Coronary artery (tissue), 2 donors: ENCODE results near the gene KCNJ12.

Experiments
- DNase-seq: peaks from one replicate; pipeline ENCODE4 v3.0.0-alpha.2; 2017; ENCODE audit warnings: low spot score
- H3K27ac ChIP-seq, 2 donors: fragments of 200-600 bp; sonication (generic); one replicate each; pipeline ENCODE4 v1.5.1; 2016 to 2019
- H3K4me3 ChIP-seq: fragments of 200-600 bp; sonication (generic); 2 replicates; pipeline ENCODE4 v1.5.1; 2016; ENCODE audit warnings: mild to moderate bottlenecking, moderate library complexity
- CTCF ChIP-seq: fragments of 200-600 bp; sonication (generic); IDR thresholded peaks from one replicate; pipeline ENCODE4 v1.5.1; 2019; ENCODE audit warnings: antibody characterized with exemption

Gene KCNJ12

GRCh38 chr17:21372256-21372954, 3.8 kb upstream of the KCNJ12 start:
- Histone ChIP-seq H3K27ac (no peak overlapping the region), H3K4me3 (no peak overlapping the region)
- no peak for DNase-seq
- TF ChIP-seq CTCF = no peak

DNA sequence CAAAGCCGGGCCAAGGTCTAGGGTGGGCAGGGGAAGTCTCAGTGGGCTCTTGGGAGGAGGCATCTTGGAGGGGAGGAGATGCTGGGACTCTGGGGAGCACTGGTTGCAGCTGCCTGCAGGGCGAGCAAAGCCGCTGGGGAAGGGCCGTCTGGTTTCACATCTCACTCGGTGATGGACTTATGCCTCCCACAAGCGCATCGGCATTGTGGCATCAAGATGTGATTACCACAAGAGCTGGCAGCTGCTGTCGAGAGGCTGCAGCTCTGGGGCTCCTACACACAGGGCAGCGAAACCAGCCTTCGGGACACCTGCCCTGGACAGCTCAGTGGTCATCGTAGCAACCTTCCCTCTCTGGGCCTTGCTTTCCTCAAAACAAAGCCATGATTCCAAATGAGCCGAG, 3.1 kb upstream of the KCNJ12 start:
- no peak for TF ChIP-seq CTCF
- DNase-seq = no peak

GRCh38 chr17:21373696-21374440, 2.3 kb upstream of the KCNJ12 start:
- Histone ChIP-seq H3K4me3 (no peak overlapping the region), H3K27ac (no peak overlapping the region)
- DNase-seq = no peak
- TF ChIP-seq CTCF = no peak

More for the DNA sequence above, 3.1 kb upstream of the KCNJ12 start:
- H3K4me3 ChIP-seq = no peak overlapping the region
- H3K27ac ChIP-seq = no peak overlapping the region

DNA sequence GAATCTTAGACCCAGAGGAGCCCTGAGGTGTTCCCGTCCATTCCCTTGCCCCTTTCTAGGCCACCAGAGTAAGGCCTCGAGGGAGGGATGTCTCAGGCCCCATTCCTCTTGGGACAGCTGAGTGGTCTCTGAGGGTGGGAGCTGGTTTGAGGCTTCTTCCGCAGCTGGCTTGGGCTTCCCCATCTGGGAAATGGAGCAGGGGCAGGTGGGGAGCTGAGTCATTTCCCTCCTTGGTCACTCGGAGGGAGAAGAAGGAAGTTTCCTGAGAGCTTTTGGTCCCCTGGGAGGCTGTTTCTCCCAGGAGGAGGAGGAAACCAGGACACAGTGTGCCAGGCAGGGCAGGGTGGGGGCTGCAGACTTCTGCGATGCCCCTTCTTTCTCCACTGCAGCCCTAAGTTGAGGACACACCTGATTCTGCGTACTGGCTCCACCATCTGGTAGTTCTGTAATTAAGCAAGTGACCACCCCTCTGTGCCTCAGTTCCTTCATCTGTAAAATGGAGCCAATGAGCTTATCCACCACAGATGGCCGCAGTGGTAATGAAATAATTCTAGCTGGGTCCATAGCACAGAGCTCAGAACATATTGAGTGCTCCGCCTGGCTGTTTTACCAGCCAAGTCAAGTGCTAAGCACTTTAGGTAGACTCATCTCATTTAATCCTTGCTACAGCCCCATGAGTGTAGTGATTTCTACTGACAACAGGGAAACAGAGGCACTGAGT, 1.6 kb upstream of the KCNJ12 start:
- no peak for DNase-seq
- no peak overlapping the region for H3K4me3 ChIP-seq
- no peak overlapping the region for H3K27ac ChIP-seq
- TF ChIP-seq CTCF = no peak

- TF ChIP-seq CTCF = no peak
- DNase-seq = no peak
- Histone ChIP-seq H3K27ac (no peak overlapping the region), H3K4me3 (no peak overlapping the region)
These were observed 996 bp upstream of the KCNJ12 start for GRCh38 chr17:21375162-21375560.

GRCh38 chr17:21375757-21376080, 438 bp upstream of the KCNJ12 start:
- DNase-seq = no peak
- TF ChIP-seq CTCF = no peak
- peak overlapping the region; percentile 71 for H3K4me3 ChIP-seq
- H3K27ac ChIP-seq = no peak overlapping the region
